Stimulated activated naive CD4-positive, alpha-beta T cell (primary cell): ENCODE data around the gene CAMTA1.
"Not testable (repeated sequence)": the region's sequence is repeated elsewhere in the genome, so short reads cannot be mapped to it uniquely, and the experiment has no call there.

ENCODE experiments used
- DNase-seq, 6 experiments: peaks; one replicate each; lab custom pipeline; 2025; lab: John Stamatoyannopoulos, UW

CAMTA1 gene

DNA sequence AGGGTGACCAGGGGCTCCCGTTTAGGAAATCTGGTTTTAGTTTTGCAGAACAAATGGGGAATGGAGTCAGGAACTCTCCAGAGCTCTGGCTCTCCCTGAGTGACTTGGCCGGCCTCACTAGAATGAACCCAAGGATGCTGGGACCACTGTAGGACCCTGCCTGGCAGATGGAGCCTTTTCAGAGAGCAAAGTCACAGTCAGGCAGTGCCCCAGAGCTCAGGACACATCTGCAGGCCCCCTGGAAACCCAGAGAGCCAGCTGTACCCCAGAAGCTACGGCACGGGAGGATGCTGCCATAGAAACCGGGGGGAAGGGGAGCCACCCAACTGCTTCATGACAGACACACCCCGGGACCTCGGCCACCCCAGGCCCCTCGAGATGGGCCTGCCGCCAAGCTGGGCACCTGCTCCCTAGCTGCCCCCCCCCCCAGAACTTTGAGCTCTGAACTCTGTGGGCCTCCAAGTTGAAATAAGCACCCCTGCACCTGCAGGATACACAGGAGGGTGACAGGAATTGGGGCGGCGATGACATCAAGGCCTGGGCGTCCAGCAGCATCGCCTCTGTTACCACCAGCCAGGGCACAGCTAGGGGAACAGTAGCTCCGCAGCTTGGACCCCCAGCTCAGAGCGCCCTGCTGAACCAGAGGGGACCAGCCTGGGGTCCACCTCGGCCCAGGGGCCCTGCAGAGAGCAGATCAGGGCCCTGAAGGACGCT, 894.1 kb downstream of the CAMTA1 start:
- no peak for DNase-seq

DNA sequence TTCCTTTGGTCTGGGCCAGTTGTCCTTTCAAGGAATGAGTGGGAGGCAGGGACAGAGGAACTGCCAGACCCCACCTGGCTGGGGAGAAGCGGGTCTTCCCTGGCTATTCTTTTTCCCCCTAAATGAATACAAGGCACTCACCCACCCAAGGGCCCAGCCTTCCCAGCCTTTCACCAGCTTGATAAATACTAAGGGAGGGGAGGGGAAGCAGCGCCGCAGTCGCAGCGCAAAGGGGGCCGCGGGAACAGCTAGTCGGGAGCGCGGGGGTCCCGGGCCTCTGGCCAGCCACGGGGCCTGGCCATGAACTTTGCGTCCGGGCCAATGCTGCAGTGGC, 894.6 kb downstream of the CAMTA1 start:
- DNase-seq, result no peak

DNA sequence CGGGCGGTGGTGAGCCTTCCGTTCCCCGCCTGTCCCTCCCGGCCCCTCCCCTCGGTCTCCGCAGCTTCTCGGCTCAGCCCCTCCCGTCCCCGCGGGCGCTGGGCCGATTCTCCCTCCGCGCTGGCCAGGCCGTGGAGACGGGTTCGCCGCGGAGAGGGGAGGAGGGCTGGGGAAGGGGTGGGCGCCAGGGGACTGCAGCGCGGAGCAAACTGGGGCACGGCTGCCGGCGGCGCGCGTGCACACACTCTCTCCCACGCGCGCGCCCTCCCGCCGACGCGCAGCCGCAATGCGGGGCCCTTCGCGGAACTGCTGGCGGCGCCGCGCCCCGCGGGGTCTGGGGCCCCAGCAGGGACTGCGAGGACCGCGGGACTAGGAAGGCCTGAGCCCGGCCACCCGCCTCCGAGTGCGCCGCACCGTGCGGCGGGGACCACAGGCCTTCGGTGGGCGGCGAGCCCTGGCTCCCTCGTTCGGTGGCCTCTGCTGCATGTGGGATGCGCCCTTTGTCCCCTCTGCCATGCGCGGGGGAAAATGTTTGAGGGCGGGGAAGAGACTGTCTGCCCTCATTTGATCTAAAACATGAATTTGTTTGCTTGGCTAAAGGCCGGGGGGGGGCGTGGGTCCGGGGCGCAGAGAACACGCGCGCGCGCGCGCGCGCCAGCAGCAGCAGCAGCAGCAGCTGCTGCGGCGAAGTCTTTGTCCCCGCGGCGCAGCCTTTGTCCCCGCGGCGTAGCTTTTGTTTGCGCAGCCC, 895.1 kb downstream of the CAMTA1 start:
- peak in 5 of 6 experiments; percentile 17 to 49 (median 35) for DNase-seq

DNA sequence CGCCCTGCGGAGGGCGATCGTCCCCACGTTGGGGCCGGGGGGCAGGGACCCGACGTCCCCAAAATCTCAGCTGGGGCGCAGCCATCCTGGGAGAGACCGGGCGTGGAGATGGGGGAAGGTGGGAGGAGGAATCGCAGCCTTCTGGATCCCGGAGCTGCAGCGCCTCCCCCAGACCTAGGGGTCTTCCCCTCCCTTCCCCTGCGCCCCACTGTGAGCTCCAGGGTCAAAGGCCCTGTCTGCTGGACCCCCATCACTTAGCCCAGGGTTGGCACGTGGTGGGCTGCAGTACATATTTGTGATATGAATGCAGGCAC, 895.7 kb downstream of the CAMTA1 start:
- DNase-seq, result peak in 1 of 6 experiments; percentile 31

DNA sequence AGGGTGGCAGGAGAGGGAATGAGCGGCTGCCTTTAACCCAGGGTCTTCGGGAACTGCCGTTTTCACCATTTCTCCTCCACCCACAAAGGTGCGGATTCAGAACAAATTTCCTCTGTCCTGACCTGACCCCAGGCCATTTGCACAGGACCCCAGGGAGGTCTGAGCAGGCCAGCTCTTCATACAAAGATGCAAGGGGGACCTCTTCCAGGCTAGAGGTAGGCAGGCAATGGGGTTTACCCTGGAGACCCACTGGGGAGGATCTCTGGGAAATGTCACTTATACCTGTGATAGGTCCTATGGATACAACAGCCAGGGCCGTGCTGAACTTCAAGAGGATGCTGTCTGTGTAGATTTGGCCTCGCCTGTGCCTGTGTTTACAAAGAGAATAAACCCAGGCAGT, 896.1 kb downstream of the CAMTA1 start:
- no peak for DNase-seq

DNA sequence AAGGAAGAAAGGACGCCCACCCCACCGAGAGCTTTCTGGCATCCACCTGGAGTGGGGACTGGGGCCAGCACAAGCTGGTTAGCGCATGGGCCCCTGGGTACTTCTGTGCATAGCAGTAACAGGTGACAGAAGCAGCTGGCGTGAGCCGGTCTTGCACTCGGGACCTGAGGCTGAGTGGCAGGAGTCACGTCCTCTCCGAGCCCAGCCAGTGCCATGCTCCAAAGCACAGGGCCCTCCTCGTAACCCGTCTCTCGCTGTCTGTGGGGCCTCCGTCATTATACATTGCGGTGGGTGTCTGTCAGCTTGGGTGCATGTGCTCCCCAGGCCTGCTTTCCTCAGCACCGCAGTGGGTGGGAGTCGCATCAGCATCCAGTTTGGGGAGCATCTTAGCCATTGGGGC, 898.3 kb downstream of the CAMTA1 start:
- DNase-seq, result no peak

DNA sequence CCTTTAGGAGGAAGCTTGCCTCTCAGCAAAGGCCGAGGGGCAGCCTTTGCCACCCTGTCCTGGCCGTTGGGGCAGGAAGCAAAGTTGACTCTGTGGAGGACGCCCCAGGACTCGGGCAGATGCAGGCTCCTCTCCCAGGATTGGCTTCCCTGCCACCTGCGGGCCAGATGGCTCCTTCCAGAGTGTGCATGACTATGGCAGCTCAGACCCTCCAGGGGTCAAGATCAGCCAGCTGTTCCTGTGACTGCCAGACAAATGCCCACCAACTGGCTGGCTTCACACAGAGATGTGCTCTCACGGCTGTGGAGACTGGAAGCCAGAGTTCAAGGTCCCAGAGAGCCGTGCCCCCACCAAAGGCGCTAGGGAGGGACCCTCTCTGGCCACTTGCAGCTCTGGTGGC, 898.9 kb downstream of the CAMTA1 start:
- DNase-seq, result no peak

DNA sequence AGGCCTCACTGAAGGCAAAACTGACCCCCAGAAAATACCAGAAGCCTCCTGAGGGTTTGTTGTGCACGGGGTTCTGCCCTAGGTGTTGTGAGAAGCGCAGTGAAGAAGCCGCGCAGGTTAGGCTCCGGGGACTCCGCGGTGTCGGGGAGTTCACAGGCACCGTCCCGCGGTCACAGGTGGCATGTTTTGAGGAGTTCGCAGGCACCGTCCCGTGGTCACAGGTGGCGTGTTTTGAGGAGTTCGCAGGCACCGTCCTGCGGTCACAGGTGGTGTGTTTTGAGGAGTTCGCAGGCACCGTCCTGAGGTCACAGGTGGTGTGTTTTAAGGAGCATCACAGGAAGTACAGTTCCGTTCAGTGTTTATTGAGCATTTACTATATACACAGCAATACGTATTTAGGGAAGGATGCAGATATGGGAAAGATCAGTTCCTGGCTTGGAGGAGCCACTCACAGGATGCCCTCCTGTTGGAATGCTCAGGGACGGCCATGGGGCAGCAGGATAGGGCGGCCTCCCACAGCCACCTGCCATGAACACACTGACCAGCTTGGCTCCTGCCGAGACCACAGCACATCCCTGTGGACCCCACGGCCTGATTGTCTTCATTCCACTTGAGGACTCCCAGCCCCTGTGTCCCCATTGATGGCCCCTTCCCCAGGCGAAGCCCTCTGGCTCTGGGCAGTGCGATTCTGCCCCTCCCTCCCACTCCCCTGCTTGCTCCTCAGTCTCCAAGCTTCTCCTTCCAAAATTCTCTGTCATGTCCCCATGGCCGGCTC, 899.8 kb downstream of the CAMTA1 start:
- DNase-seq, result no peak

DNA sequence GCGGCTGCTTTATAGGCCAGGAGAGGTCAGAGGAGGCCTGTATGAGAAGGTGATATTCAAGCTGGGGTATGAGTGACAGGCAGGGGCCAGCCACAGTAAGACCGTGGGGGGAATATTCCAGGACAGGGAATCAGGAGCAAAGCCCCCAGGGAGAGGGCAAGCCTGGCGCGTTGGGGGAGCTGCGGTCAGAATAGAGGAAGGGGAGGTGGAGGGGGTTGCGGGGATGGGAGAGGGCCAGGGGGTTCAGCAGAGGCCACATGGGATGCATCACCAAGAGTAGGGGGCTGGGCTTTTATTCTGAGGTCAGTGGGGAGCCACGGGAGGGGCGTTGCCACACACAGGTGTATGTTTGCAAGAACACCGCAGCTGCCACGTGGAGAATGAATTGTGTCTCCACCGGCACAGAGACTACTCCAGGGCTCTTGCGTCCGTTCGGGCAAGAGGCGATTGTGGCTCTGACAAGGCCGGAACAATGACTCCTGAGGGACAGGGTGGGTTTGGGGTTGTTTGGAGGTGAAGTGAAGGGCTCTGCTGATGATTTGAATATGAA, 901.1 kb downstream of the CAMTA1 start:
- DNase-seq, result no peak

DNA sequence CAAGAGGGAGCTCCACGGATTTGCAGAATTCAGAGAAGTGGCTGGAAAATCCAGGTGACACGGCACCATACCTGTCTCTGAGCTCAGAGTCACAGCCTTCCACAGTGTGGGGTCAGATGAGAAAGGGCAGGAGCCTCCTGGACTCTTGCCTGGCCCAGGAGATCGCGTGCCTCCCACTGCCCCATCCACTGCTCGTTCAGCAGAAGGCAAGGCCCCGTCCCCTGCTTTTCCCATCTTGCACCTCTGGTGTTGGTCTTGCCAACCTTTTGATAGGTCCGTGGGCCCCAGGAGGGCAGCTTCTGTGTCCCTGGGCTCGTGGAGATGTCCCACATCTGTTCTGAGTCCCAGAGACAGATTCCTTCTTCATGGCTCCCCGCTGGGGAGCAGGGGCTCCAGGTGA, 902.2 kb downstream of the CAMTA1 start:
- DNase-seq, result no peak

DNA sequence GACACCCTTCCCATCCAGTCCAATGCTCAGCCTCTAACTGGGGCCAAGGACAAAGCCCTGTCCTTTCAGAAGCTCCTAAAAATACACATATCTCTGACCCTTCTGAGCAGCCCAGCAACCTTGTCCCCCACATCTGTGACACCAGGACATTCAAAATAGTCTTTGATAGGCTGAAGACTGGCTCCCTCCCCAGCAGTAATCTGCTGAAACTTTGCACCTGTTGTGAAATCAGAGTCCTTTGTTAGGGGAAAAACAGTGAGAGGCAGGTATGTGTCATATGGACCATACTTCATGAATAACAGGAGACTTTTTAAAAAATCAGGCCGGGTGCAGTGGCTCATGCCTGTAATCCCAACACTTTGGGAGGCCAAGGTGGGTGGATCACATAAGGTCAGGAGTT, 903.4 kb downstream of the CAMTA1 start:
- no peak for DNase-seq

DNA sequence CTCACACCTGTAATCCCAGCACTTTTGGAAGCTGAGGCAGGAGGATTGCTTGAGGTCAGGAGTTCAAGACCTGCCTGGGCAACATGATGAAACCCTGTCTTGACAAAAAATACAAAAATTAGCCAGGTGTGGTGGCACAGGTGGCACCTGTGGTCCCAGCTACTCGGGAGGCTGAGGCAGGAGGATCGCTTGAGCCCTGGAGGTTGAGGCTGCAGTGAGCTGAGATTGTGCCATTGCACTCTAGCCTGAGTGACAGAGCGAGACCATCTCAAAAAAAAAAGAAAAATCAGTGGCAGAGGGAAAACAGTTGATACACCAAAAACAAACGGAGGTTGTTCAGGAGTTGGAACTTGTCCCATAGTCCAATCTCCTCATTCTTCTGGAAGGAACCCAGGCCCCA, 904.1 kb downstream of the CAMTA1 start:
- DNase-seq, result not testable (repeated sequence)

DNA sequence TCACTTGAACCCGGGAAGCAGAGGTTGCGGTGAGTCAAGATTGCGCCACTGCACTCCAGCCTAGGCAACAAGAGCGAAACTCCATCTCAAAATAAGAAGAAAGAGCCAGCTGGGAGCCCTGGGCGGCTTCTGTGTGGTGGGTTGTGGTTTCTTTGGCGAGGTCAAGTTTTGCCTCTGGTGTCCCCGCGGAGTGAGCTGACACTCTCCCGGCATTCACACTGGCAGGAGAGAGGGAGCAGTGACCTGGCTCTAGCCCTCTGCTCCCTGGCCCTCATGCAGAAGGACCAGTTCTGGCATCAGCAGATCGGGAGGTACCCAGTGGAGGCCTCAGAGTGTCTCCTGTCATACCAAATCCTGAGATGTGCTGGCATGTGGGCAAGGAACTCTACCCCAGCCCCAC, 904.8 kb downstream of the CAMTA1 start:
- no peak for DNase-seq

DNA sequence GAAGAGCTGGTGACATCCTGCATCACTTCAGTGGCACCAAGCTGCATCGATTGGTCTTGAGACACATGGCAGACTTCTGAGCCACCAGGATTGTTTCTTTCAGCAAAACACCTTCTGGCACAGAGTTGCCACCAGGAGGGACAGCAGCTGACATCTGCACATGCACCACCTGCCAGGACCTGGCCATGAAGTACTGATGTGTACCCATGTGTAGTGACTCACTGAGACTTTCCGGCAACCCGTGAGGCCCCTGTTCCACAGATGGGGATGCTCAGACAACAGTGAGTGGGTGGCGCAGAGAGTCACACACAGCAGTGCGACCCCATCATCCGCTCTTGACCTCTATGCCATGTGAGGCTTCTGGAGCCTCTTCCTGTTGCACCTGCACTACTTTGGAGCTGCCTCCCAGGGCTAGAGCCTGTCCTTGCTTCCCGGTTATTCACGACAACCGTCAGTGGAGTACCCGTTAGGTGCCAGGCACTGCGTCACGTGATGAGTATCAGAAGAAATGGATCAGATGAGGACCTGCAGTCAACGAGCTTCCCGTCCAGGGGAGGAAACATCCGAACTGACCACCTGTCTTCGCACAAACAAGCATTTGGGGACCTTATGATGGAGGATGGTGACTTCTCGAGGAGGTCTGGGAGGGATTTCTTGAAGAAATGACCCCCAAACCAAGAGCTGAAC, 905.4 kb downstream of the CAMTA1 start:
- no peak for DNase-seq

DNA sequence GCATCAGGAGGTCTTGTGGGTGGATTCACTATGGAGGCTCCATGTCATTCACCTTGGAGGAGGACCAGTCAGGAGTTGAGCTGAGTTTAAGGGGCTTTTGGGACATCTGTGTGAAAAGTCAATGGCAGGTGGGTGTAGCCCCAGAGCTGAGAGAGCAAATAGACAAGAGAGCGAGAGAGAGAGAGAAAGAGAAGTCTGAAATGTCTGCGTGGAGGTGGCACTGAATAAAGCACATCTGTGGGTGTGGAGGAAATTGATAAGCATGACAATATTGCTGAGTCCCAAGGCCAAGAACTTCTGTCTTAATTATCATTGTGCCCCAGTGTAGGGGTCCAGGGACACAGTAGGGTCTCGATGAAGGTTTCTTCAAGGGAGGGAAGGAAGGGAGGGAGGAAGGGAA, 906.3 kb downstream of the CAMTA1 start:
- DNase-seq, result no peak

DNA sequence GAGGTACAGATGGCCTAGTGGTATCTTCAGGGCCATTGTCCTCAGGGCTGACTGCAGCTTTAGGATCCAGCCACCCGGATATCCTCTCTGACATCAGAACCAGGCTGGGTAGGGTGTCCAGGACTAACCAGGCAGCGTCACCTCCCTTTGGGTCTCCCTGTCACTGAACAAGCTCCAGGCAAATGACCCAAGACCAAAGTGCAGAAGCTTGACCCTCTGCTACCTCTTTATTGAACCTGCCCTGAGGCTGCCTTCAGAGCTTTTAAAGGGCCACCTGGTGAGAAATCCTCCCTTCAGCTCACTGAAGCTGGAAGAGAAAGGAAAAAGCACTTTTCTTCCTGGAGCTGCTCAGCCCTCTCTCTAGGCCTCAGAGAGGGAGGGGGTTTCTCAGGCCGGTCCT, 906.8 kb downstream of the CAMTA1 start:
- DNase-seq, result no peak

DNA sequence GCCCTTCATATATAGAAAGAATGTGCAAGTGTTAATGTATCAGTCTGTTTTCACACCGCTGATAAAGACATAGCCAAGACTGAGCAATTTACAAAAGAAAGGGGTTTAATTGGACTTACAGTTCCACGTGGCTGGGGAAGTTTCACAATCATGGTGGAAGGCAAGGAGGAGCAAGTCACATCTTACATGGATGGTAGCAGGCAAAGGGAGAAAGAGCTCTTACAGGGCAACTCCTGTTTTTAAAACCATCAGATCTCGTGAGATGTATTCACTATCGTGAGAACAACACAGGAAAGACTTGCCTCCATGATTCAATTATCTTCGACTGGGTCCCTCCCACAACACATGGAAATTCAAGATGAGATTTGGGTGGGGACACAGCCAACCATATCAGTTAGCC, 907.8 kb downstream of the CAMTA1 start:
- not testable (repeated sequence) for DNase-seq

DNA sequence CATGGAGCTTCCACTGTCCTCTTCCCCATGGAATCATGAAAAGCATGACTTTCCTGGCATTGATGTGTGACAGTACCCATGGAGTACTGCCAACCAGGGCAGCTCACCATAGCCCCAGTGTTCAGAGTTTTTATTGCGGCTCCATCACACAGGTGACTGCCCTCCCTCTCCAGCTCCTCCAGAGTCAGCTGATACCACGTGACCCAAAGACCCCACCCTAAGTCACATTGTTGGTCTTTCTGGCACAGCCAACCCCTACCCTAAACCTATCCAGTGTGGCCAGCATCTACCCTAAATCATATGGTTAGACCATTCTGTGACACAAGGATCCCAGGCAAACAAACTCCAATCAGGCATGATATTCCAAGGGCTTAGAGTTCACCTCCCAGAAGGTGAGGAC, 908.4 kb downstream of the CAMTA1 start:
- DNase-seq, result no peak

DNA sequence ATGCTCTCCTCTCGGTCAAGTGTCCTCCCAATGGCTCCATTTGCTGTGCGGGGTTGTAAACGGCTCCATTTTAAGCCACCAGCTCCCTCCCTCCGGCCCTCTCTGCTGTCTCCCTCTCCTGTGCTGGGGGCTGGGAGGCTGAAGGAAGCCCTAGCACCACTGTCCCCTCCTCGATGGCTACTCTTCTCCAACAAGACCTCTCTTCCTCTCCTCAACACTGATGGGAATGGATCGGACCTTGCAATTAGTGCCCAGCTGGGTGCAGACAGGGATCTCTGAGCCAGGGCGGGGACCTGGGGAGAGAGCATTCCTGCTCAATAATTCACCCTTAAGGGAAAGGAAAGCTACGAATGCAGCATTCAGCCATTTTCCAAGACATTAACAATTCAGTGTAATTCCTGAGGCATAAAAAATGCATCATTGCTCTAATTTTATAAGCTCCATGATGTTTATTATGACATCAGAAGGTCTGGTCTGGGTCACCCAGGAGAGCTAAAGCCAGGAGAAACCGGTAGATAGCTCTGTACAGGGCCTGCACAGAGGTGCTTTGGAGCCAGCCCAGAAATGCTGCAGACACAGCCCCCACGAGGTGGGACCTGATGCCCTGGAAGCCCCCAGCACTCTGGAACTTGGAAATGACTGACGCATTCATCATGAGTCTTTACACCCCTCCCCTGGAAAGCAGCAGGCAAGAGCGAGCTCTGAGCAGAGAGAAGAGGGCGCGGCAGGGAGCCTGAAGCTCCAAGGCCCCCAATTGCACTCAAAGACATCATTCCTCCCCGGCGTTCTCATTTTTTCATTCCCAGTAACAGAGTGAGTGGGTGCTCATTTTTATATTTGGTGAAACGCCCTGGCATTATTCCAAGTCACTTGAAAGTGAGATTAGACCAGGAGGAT, 909.6 kb downstream of the CAMTA1 start:
- DNase-seq, result no peak

DNA sequence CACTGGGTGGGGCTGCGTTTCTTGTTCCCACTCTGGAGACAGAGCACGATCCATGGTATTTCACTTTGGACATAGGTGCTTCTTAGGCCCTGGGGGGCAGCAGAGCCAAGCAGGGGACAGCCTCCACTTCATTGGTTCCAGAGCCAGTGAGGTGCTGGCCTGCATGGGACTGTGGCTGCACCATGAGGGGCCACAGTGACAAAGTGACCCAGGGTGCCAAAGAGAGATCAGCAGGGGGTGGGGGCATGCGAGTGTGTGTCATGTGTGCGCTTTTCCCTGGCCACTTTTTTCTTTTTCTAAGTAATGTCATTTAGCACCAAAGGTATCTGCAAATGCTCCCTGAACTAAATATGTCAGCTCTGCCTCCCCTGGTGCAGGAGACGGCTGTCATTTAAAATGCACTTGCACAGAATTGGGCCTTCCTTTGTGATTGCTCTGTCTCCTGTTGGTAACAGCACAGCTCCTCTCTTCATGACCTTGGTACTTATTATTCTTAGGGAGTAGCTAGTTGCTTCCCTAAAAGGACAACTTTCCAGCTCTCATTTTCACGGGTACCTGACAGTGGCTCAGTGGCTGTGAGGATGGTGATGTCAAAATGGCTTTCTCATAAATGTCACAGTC, 910.4 kb downstream of the CAMTA1 start:
- no peak for DNase-seq

DNA sequence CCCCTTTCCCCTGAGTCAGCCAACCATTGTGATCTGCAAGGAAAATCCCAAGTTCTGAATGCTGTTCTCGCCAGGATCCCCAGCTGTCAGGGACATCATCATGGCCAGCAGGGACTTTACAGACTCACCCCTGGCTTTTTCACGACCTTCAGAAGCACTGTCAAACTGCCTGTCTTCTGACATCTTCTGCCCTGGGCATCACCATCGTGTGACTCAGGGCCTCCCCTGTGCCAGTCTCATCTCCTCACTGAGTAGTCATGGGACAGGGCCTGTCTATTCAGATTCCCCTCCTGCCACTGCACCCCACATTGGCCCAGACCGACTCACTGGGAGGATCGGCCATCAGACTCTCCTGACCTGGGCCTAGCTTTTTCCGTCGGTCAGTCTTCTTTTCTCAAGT, 913.4 kb downstream of the CAMTA1 start:
- DNase-seq, result no peak
